K562 (cell line): Measurements from ENCODE around the gene TMEM39B. TPM values are rescaled to one million over a fixed set of nuclear protein-coding genes. Genes with fewer than 3 reads are reported as not detected.

Experiments used
- ATAC-seq: fragments of 200-7000 bp; cut with Tn5 transposase; 3 replicates; pipeline ENCODE4 v1.9.1; 2020; ENCODE audit warnings: moderate library complexity
- BruUV-seq: library from RNA; stranded (reverse); fragments of 400-500 nt; replicated peaks from 2 replicates; lab custom pipeline; 2021; lab: Mats Ljungman, UMichigan
- CTCF ChIA-PET: fragments of 300-600 bp; formaldehyde crosslinking; extraction: SDS; loops from one replicate; lab custom pipeline; 2021; ENCODE audit warnings: low intra/inter-chr PET ratio; lab: Yijun Ruan, JAX
- POLR2A ChIA-PET: fragments of 300-600, 350-650 bp; sonication (Branson Sonifier 250); formaldehyde crosslinking; extraction: SDS; loops from one replicate; lab custom pipeline; 2021; ENCODE audit warnings: antibody characterized with exemption, inconsistent platforms; lab: Yijun Ruan, JAX
- DNase-seq, 4 experiments: peaks; one replicate each; pipeline versions ENCODE4 v3.0.0 to v3.0.0-alpha.2; 2011 to 2018; ENCODE audit warnings: low spot score in 3 of 4, mixed read lengths in 3 of 4; ENCODE audit errors: extremely low read depth in 1 of 4
- FAIRE-seq: peaks from 2 replicates; lab custom pipeline; 2011; peaks lifted over from hg19 to GRCh38; lab: Jason Lieb, UNC
- H2AFZ ChIP-seq: 2 replicates; pipeline ENCODE4 v1.6.0; 2011; ENCODE audit warnings: low read depth, low read length, control low read depth, inconsistent platforms
- H3K27ac ChIP-seq: fragments of 200-600 bp; 3 replicates; pipeline ENCODE4 v1.8.0; 2011; ENCODE audit warnings: low read depth, mild to moderate bottlenecking, control low read depth, inconsistent platforms, low read length, moderate library complexity, mixed read lengths; ENCODE audit errors: extremely low read depth
- H3K27me3 ChIP-seq, 2 experiments: fragments of 300-600 bp in 1 of 2; 2 replicates in 1 of 2; 3 replicates in 1 of 2; pipeline versions ENCODE4 v1.6.0 to v1.8.0; 2011; ENCODE audit warnings: inconsistent platforms in 2 of 2, low read length in 2 of 2, mild to moderate bottlenecking in 1 of 2, mixed read lengths in 1 of 2, moderate library complexity in 1 of 2; ENCODE audit not compliant: control insufficient read depth in 2 of 2, insufficient read depth in 2 of 2
- H3K36me3 ChIP-seq: fragments of 300-600 bp; 3 replicates; pipeline ENCODE4 v1.8.0; 2011; ENCODE audit warnings: mild to moderate bottlenecking, low read length, inconsistent platforms; ENCODE audit not compliant: control insufficient read depth, insufficient read depth
- H3K4me1 ChIP-seq, 2 experiments: fragments of 200-600 bp in 1 of 2; replicated peaks in 1 of 2; 2 replicates in 1 of 2; 3 replicates in 1 of 2; pipeline versions ENCODE4 v1.5.1 to v1.8.0; 2011; ENCODE audit warnings: inconsistent platforms in 2 of 2, low read length in 2 of 2, mild to moderate bottlenecking in 1 of 2, mixed read lengths in 1 of 2, moderate library complexity in 1 of 2; ENCODE audit not compliant: control insufficient read depth in 2 of 2, insufficient read depth in 2 of 2
- H3K4me2 ChIP-seq: 2 replicates; pipeline ENCODE4 v1.6.1; 2011; ENCODE audit warnings: low read length, control low read depth, inconsistent platforms, mixed read lengths; ENCODE audit not compliant: insufficient read depth
- H3K4me3 ChIP-seq: fragments of 200-600 bp; sonication (generic), shearing (Covaris generic); 2 replicates; pipeline ENCODE4 v1.5.1; 2016; ENCODE audit warnings: control low read depth, inconsistent platforms
- H3K79me2 ChIP-seq: fragments of 200-600 bp; 3 replicates; pipeline ENCODE4 v1.8.0; 2011; ENCODE audit warnings: low read length, inconsistent platforms; ENCODE audit not compliant: control insufficient read depth, insufficient read depth
- H3K9ac ChIP-seq, 2 experiments: 2 replicates each; pipeline versions ENCODE4 v1.6.0 to v1.6.1; 2011; ENCODE audit warnings: low read depth in 2 of 2, low read length in 2 of 2, control low read depth in 1 of 2, inconsistent platforms in 1 of 2, mild to moderate bottlenecking in 1 of 2, mixed read lengths in 1 of 2; ENCODE audit not compliant: insufficient read depth in 1 of 2
- H3K9me1 ChIP-seq: one replicate; pipeline ENCODE4 v1.6.0; 2011; ENCODE audit warnings: inconsistent platforms, mild to moderate bottlenecking, low read length, moderate library complexity; ENCODE audit not compliant: control insufficient read depth, insufficient read depth
- H3K9me3 ChIP-seq: replicated peaks from 2 replicates; pipeline ENCODE4 v1.5.1; 2011; ENCODE audit warnings: low read depth, low read length, inconsistent platforms; ENCODE audit not compliant: control insufficient read depth, insufficient read depth
- H4K20me1 ChIP-seq: replicated peaks from 2 replicates; pipeline ENCODE4 v1.6.1; 2011; ENCODE audit warnings: low read length, inconsistent platforms, mixed read lengths; ENCODE audit not compliant: control insufficient read depth, insufficient read depth
- ARID1B ChIP-seq: fragments of 450-650 bp; IDR thresholded peaks from 2 replicates; pipeline ENCODE4 v1.6.1; 2016; ENCODE audit warnings: antibody characterized with exemption, mild to moderate bottlenecking, inconsistent platforms
- BRF2 ChIP-seq: IDR thresholded peaks from 3 replicates; pipeline ENCODE4 v1.6.1; 2011; ENCODE audit warnings: borderline replicate concordance, mild to moderate bottlenecking; ENCODE audit not compliant: insufficient read length, insufficient read depth
- CAMTA2 ChIP-seq: fragments of 250-450 bp; sonication (Bioruptor Pico); conservative IDR thresholded peaks from 2 replicates; pipeline ENCODE4 v1.5.1; 2022
- CBFB ChIP-seq: sonication (generic); formaldehyde crosslinking; IDR thresholded peaks from 2 replicates; pipeline ENCODE4 v1.4.0; 2020; ENCODE audit warnings: mild to moderate bottlenecking, missing genetic modification reagents
- CREM ChIP-seq: IDR thresholded peaks from 2 replicates; pipeline ENCODE4 v1.6.1; 2014; ENCODE audit warnings: antibody characterized with exemption, low read depth
- ELF4 ChIP-seq: fragments of 450-650 bp; formaldehyde crosslinking; IDR thresholded peaks from 2 replicates; pipeline ENCODE4 v1.4.0; 2022; ENCODE audit warnings: missing genetic modification characterization
- HCFC1 ChIP-seq: IDR thresholded peaks from 2 replicates; pipeline ENCODE4 v1.6.1; 2012; ENCODE audit warnings: low read depth, low read length, improper control_type of control experiment
- MLX ChIP-seq, 2 experiments: fragments of 450-650 bp in 1 of 2; sonication (generic) in 1 of 2; formaldehyde crosslinking; conservative IDR thresholded peaks; 2 replicates each; pipeline versions ENCODE4 v1.4.0 to v1.8.1; 2020 to 2022; ENCODE audit warnings: mild to moderate bottlenecking in 1 of 2, missing genetic modification reagents in 1 of 2
- MTF1 ChIP-seq: fragments of 250-450 bp; sonication (Bioruptor Pico); IDR thresholded peaks from 2 replicates; pipeline ENCODE4 v1.9.0; 2021; ENCODE audit warnings: moderate library complexity, mild to moderate bottlenecking, inconsistent platforms, borderline replicate concordance
- NCOA4 ChIP-seq: fragments of 450-650 bp; IDR thresholded peaks from 2 replicates; pipeline ENCODE4 v1.6.1; 2018; ENCODE audit warnings: mild to moderate bottlenecking; ENCODE audit not compliant: partially characterized antibody
- NR2C2 ChIP-seq, 2 experiments: fragments of 200-800 bp in 1 of 2; sonication (Bioruptor generic) in 1 of 2; sonication (generic) in 1 of 2; formaldehyde crosslinking in 1 of 2; IDR thresholded peaks; 2 replicates each; pipeline versions ENCODE4 v1.6.1 to v1.8.0; 2016 to 2022; ENCODE audit warnings: mild to moderate bottlenecking in 1 of 2, missing compliant biosample characterization in 1 of 2, missing genetic modification characterization in 1 of 2, missing genetic modification reagents in 1 of 2
- NR2F6 ChIP-seq: fragments of 450-650 bp; formaldehyde crosslinking; IDR thresholded peaks from 2 replicates; pipeline ENCODE4 v1.4.0; 2020; ENCODE audit warnings: mild to moderate bottlenecking
- SNIP1 ChIP-seq: fragments of 450-650 bp; IDR thresholded peaks from 2 replicates; pipeline ENCODE4 v1.7.1; 2017; ENCODE audit warnings: low read depth, mild to moderate bottlenecking
- U2AF2 ChIP-seq: fragments of 200-400 bp; formaldehyde crosslinking; optimal IDR thresholded peaks from 2 replicates; pipeline ENCODE3; 2017; ENCODE audit warnings: low read depth, mild to moderate bottlenecking, low read length
- YBX1 ChIP-seq: fragments of 450-650 bp; IDR thresholded peaks from 2 replicates; pipeline ENCODE4 v1.7.1; 2016; ENCODE audit warnings: mild to moderate bottlenecking
- ZFPM2 ChIP-seq: fragments of 250-450 bp; sonication (Bioruptor Pico); IDR thresholded peaks from 2 replicates; pipeline ENCODE4 v1.5.1; 2022; ENCODE audit warnings: mild to moderate bottlenecking
- ZNF133 ChIP-seq: fragments of 250-450 bp; sonication (Bioruptor Pico); IDR thresholded peaks from 2 replicates; pipeline ENCODE4 v1.4.0; 2020; ENCODE audit warnings: mild to moderate bottlenecking
- ZNF165 ChIP-seq: fragments of 250-450 bp; sonication (Bioruptor Pico); IDR thresholded peaks from 2 replicates; pipeline ENCODE4 v1.4.0; 2020; ENCODE audit warnings: borderline replicate concordance
- ZNF551 ChIP-seq: fragments of 250-450 bp; sonication (Bioruptor Pico); IDR thresholded peaks from 2 replicates; pipeline ENCODE4 v1.5.0; 2021; ENCODE audit warnings: mild to moderate bottlenecking, moderate library complexity
- WGBS: fragments of 100-300 bp; shearing (Covaris generic); methylation state at CpG from one replicate; pipeline ENCODE4 v1.1.6; 2016; ENCODE audit warnings: low coverage, mixed read lengths; ENCODE audit not compliant: insufficient coverage; ENCODE audit errors: missing lambda C conversion rate; 5-methylcytosine and 5-hydroxymethylcytosine counted together
- in situ Hi-C: fragments of 300-500 bp; cut with MboI; formaldehyde crosslinking; loops from 4 replicates; pipeline ENCODE4 v1.15.0; 2018; ENCODE audit warnings: inconsistent platforms, mixed read lengths
- intact Hi-C: fragments of 100-400 bp; cut with micrococcal nuclease; formaldehyde crosslinking; loops from 2 replicates; pipeline ENCODE4 v1.14.2; 2022
- polyA plus RNA-seq, 8 experiments: library from polyadenylated mRNA; depleted of rRNA in 4 of 8; stranded (reverse) in 5 of 8; unstranded in 3 of 8; fragments of >200 nt; fragmentation: Nextera tagmentation in 2 of 8; fragmentation: Illumina TruSeq in 1 of 8; extraction: Ambion mirVana in 2 of 8; extraction: Trizol in 1 of 8; gene quantifications; 2 replicates each; pipeline versions ENCODE4 v1.2.1 to v1.2.3, GENCODE V29; 2011 to 2014; ENCODE audit warnings: inconsistent platforms in 1 of 8, missing spikeins in 1 of 8
- total RNA-seq, 7 experiments: library from RNA; depleted of rRNA in 6 of 7; stranded (reverse); fragments of >200 nt in 6 of 7; fragmentation: Illumina TruSeq in 2 of 7; extraction: Trizol in 2 of 7; gene quantifications; 2 replicates each; pipeline versions ENCODE4 v1.2.1 to v1.2.3, GENCODE V29; 2011 to 2021; ENCODE audit warnings: low replicate concordance in 1 of 7
- TF ChIP-seq, protein P1 (sequence below): sonication (generic); formaldehyde crosslinking; IDR thresholded peaks from 2 replicates; pipeline ENCODE4 v1.8.0; 2022; ENCODE audit warnings: missing genetic modification reagents, mild to moderate bottlenecking, borderline replicate concordance

The TMEM39B gene
- total and polyA plus RNA-seq, 9 of the 15 experiments (the other 6 are each of a cell fraction or from before 2014, with no cell fraction given), result 0.92 to 28.5 (median 9.7) TPM

- TF ChIP-seq MLX (CRISPR knock-in tag; conservative IDR thresholded peaks at IDR 0.05) (no peak), ZNF165 (CRISPR knock-in tag) (no peak), HCFC1 (no peak), NR2F6 (CRISPR knock-in tag) (no peak), ARID1B (no peak), BRF2 (no peak), ZNF133 (no peak)
Measured at GRCh38 chr1:32035119-32035518, 37.6 kb upstream of the TMEM39B start (continued).

DNA sequence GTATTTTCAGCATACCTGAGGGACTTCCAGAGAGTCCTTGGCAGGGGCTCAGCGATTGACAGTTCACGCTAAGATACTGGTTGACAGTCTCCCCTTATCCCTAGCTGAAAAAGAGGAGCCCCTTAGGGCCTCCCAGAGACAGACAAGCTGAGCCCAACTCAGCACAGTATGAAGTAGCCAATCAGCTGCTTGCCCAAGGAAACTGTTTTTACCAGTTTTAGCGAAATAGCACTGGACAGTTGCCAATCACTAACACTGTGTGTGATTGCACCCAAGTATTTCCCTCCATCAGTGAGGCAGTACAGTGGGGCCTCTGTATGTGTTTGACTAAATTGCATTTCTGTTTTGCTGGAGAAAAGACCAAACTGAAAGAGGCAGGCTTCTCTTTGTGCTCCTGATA is 32.0 kb upstream of the TMEM39B start:
- Histone ChIP-seq H3K4me2 (no peak overlapping the region), H3K79me2 (peaks cover 28% of the 10 kb centered on the region), H3K9ac (no peak overlapping the region), H3K9me3 (no peaks in the 10 kb centered on the region), H3K4me1 (no peaks in the 10 kb centered on the region), H3K4me3 (no peak overlapping the region), H3K27me3 (no peaks in the 10 kb centered on the region), H3K9me1 (no peaks in the 10 kb centered on the region), H4K20me1 (no peaks in the 10 kb centered on the region), H3K36me3 (peaks cover 56% of the 10 kb centered on the region), H3K27ac (no peak overlapping the region), H2AFZ (no peak overlapping the region)
- in situ Hi-C loops, result no loop called here
- CTCF ChIA-PET, result no interaction called here
- WGBS, result 87% methylated on average over 3 of the region's 3 CpGs
- no TSS peak for BruUV-seq
- ATAC-seq (0 out of 3 replicates have a peak, but pooled peaks have one; percentile 12), FAIRE-seq (no peak), DNase-seq (no peak)
- POLR2A ChIA-PET, result interaction anchor here (0.7 to 1.6 kb wide), 6 partner anchors 10 to 113 kb away, joined by 3 to 8 read pairs (median 3); partner anchors contain the start of gene KHDRBS1
- intact Hi-C loops, result no loop called here
- TF ChIP-seq ZFPM2 (CRISPR knock-in tag), result no peak
- TF ChIP-seq, protein P1, sequence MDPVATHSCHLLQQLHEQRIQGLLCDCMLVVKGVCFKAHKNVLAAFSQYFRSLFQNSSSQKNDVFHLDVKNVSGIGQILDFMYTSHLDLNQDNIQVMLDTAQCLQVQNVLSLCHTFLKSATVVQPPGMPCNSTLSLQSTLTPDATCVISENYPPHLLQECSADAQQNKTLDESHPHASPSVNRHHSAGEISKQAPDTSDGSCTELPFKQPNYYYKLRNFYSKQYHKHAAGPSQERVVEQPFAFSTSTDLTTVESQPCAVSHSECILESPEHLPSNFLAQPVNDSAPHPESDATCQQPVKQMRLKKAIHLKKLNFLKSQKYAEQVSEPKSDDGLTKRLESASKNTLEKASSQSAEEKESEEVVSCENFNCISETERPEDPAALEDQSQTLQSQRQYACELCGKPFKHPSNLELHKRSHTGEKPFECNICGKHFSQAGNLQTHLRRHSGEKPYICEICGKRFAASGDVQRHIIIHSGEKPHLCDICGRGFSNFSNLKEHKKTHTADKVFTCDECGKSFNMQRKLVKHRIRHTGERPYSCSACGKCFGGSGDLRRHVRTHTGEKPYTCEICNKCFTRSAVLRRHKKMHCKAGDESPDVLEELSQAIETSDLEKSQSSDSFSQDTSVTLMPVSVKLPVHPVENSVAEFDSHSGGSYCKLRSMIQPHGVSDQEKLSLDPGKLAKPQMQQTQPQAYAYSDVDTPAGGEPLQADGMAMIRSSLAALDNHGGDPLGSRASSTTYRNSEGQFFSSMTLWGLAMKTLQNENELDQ, result no peak
- no peak for TF ChIP-seq CBFB (CRISPR knock-in tag)
- no peak for TF ChIP-seq U2AF2
- no peak for TF ChIP-seq MTF1 (CRISPR knock-in tag)
- TF ChIP-seq ZNF551, result no peak
- no peak for TF ChIP-seq YBX1
- TF ChIP-seq CAMTA2 (CRISPR knock-in tag), result no peak
- no peak for TF ChIP-seq SNIP1
- no peak for TF ChIP-seq CREM
- TF ChIP-seq NR2C2 (CRISPR knock-in tag; IDR thresholded peaks at IDR 0.05), result no peak
- TF ChIP-seq NR2C2 (tag; IDR thresholded peaks at IDR 0.05), result no peak
- no peak for TF ChIP-seq NCOA4
- TF ChIP-seq ELF4 (CRISPR knock-in tag), result no peak
